UCSD-AML1 (cell line): Measurements from ENCODE around the gene GDF10.

Experiments used
- DNase-seq: peaks from one replicate; lab custom pipeline; 2025; ENCODE audit not compliant: unreplicated experiment; lab: John Stamatoyannopoulos, UW

GDF10 gene

DNA sequence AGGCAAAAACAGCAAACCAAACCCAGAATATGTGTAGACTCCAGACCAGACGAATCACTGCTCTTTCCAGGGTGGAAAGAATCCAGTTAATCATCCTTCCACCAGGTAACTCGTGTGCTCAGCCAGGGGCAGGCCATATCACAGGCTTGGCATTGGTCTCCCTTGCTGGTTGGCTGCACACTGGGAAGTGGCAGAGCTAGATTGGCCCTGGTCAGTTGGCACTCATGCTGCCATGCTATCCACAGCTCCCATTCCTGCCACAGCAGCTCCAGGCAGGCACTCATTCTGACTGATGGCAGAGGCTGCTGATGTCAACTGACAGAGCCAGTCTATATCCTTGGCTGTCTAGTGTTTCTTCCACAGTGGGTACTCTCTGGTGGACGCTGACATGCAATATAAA is 9.7 kb upstream of the GDF10 start:
- no peak for DNase-seq

GRCh38 chr10:47291682-47292081 is 8.3 kb upstream of the GDF10 start:
- DNase-seq = no peak

GRCh38 chr10:47294057-47294456 is 5.9 kb upstream of the GDF10 start:
- DNase-seq = no peak

DNA sequence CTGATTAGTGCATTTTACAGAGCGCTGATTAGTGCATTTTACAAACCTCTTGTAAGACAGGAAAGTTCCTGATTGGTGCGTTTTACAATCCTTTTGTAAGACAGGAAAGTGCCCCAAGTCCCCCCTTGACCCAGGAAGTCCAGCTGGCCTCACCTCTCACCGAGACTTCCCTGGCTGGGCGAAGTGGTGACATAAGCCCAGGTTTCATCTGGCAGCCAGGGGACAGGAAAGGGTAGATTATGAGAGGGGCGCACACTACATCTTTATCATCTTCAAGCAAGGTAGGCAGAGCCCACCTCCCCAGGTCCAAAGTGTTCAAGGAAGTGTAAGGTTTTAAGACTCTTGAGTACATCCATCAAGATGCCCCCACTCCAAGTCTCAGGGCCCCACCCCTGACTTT is 5.5 kb upstream of the GDF10 start:
- DNase-seq = no peak

- no peak for DNase-seq
Observed at GRCh38 chr10:47295411-47295810, 4.6 kb upstream of the GDF10 start.

DNA sequence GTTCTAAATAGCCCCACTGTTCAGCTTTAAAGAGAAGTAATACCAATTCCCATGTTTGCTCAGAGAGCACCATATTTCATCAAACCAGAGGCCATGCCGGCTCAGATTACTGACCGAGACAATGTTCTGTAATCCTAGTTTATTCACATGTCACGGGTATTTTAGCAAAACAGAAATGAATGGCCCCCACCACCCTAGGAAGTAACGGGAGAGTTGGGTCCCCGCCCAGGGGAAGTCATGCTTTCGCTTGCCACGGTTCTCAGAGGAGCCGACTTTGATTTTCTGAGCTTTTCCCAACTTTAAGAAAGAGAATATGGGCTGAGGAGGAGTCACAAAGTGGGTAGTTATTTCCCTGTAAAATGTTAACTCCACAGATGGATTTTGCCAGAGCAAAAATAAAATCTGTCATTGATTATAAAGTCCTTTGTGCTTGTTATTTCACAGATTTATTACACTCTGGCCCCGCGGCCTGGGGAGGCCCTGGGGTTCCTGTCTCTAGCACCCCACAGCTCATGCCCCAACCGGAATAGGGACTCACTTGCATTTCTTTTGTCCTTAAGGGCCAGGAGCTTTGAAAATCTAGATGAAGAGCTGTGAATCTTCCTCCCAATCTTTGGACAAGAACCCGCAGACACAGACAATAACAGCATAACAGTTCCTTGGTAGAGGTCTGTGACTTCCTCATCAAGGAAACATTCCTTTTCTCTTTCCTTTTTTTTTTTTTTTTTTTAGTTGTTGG is 3.7 kb upstream of the GDF10 start:
- DNase-seq = no peak

DNA sequence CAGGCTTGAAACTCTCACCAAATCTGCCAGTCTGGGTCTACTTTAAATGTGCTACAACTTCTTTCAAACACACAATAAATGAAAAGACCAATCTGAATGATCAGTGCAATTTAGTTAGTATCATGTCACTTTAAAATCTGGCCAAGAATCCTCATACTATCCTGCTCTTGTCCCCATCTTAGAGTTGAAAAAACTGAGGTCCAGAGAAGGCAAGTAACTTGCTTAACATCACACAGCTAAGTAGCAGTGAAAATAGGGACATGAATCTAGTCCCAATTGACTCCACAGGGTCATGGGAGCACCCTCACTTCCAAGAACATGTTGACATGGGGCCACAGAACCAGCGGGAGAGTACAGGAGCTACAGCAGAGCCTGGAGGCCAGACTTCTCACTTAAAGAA is 3.1 kb upstream of the GDF10 start:
- no peak for DNase-seq

- no peak for DNase-seq
Observed at GRCh38 chr10:47297866-47298540, 2.0 kb upstream of the GDF10 start.

DNA sequence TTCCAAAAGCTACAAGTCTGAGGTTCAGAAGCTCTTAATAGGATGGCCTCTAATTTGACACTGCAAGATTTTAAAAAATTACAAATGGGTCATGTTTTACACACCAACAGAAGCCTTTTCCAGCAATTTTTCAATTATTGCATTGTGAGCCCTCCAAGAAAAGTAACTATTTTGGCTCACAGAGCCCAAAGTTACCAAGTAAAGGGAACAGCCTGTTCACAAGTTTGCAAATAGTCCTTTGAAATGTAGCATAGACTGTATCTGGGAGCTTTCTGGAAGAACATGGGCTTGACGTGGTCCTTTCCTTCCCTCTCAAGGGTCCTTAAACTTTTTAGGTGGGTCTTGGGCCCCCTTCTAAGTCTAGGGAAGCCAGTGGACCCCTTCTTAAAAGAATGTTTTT is 1.3 kb upstream of the GDF10 start:
- no peak for DNase-seq

DNA sequence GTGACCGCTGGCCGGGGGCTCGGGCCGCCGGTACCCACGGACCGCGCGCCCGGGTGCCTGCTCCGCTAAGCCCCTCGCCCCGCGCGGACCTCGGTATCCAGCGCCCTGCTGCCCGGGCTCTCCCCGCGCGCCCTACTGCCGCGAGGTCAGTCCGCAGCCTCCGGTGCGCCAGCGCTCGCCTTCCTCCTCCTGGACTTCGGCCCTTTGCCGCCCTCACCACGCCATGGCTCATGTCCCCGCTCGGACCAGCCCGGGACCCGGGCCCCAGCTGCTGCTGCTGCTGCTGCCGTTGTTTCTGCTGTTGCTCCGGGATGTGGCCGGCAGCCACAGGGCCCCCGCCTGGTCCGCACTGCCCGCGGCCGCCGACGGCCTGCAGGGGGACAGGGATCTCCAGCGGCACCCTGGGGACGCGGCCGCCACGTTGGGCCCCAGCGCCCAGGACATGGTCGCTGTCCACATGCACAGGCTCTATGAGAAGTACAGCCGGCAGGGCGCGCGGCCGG is 483 bp downstream of the GDF10 start:
- DNase-seq = no peak

DNA sequence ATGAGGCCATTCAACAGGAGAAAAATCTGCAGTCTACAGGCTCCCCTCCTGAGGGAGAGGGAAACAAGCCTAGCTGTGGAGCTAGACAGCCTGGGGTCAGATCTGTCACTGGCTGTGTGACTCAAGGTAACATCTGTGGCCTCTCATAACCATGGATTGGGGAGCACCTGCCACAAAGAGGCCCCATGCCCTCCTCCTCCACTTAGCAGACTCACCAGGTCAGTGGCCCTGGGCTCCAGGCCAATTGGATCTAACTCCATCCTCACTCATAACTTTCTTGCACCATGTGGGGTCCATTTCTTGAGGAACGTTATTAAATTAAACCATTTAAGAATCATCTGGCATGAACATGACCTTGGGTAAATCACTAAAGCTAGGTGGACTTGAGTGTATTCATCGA is 1.8 kb downstream of the GDF10 start:
- DNase-seq = no peak

- DNase-seq = no peak
Observed at GRCh38 chr10:47303105-47303504, 3.1 kb downstream of the GDF10 start.

GRCh38 chr10:47303866-47304265 is 3.9 kb downstream of the GDF10 start:
- DNase-seq = no peak

- DNase-seq = no peak
Observed at GRCh38 chr10:47305566-47305965, 5.6 kb downstream of the GDF10 start.

- DNase-seq = no peak
Observed at GRCh38 chr10:47306387-47307210, 6.6 kb downstream of the GDF10 start.

- no peak for DNase-seq
Observed at GRCh38 chr10:47307381-47307780, 7.4 kb downstream of the GDF10 start.

- DNase-seq = no peak
Observed at GRCh38 chr10:47308775-47309174, 8.8 kb downstream of the GDF10 start.

GRCh38 chr10:47309408-47310089 is 9.6 kb downstream of the GDF10 start:
- no peak for DNase-seq

DNA sequence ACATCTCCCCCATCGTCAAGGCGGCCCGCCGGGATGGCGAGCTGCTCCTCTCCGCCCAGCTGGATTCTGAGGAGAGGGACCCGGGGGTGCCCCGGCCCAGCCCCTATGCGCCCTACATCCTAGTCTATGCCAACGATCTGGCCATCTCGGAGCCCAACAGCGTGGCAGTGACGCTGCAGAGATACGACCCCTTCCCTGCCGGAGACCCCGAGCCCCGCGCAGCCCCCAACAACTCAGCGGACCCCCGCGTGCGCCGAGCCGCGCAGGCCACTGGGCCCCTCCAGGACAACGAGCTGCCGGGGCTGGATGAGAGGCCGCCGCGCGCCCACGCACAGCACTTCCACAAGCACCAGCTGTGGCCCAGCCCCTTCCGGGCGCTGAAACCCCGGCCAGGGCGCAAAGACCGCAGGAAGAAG is 10.1 kb downstream of the GDF10 start:
- DNase-seq = no peak

- DNase-seq = no peak
Observed at GRCh38 chr10:47311193-47311931, 11.4 kb downstream of the GDF10 start.
